Left cardiac atrium (tissue), 4 donors: Measurements from ENCODE around the gene GRIA2. TPM values are rescaled to one million over a fixed set of nuclear protein-coding genes. Genes with fewer than 3 reads are reported as not detected.
"Not testable (repeated sequence)": the region's sequence is repeated elsewhere in the genome, so short reads cannot be mapped to it uniquely, and the experiment has no call there.

Experiments
- ATAC-seq, 2 donors: fragments of 200-7000 bp; cut with Tn5 transposase; one replicate each; pipeline ENCODE4 v1.9.1; 2020; ENCODE audit warnings: mild to moderate bottlenecking in 2 of 2, moderate library complexity in 2 of 2
- DNase-seq: peaks from one replicate; pipeline ENCODE4 v3.0.0-alpha.2; 2020
- intact Hi-C, 2 donors: fragments of 100-400 bp; cut with DNase I; formaldehyde crosslinking; loops; one replicate each; pipeline versions ENCODE4 v1.14.1 to v1.15.1; 2022 to 2023
- total RNA-seq, 2 donors: library from RNA; stranded (reverse); fragmentation: NEBNext Ultra II Directional; extraction: Animal tissue kit (Norgen Biotek cat#: 25700); gene quantifications; one replicate each; pipeline ENCODE4 v1.2.1, GENCODE V29; 2021
- donor health status: DM: no; HTN: yes; CAD: no.
- donor health status: DM: no; HTN: yes; CAD: no; lungs with severe emphysema.
- donor health status: DM: yes; HTN: yes; CAD: no.
- donor health status: Dilated cardiomyopathy.

Gene GRIA2
- total RNA-seq, 2 donors from 2014 or later: not detected

DNA sequence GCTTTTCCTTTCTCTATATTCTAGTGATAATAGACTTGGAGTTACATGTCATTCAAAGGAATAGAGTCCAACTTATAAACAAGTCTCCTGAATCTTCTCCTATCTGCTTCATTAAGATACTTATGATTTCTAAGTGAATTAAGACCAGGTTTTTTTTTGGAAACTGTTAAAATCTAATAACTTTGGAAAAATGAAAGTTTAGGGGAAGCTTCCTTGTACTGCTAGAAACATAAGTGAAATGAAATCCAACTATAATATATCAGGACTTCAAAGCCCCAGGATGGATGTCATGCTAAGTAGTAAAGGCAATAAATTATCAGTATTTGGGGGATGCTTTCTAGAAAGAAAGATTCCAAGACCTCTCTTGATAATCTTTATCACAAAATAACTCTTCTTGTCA, 24.8 kb downstream of the GRIA2 start:
- intact Hi-C loops: no loop called here
- DNase-seq (no peak), ATAC-seq (no peak)

DNA sequence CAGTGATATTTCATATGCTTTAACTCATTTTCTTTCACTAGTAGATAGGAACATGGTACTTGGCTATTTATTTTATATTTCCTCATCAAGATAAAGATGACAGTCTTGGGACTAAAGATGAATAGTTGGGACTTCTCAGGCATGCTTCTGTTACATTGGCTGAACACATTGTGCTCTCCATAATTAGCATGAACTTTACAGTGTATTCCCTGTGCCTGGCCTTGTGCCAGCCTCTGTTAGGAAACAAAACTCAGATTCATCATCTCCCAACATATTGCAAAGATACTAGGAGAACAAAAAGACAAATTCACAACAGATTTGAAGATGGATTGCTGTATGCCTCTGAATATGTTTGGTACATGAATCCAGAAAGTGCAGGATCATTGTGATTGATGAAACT, 26.4 kb downstream of the GRIA2 start:
- ATAC-seq (no peak), DNase-seq (no peak)
- intact Hi-C loops: no loop called here

DNA sequence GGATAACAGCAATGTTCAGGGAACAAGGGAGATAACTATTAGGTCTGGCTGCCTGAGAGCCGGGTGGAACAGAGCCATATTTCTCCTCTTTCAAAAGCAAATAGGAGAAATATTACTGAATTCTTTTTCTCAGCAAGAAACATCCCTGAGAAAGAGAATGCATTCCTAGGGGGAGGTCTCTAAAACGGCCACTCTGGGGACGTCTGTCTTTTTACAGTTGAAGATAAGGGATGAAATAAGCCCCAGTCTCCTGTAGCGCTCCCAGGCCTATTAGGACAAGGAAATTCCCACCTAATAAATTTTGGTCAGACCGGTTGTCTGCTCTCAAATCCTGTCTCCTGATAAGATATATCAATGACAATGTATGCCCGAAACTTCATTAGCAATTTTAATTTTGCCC, 37.6 kb downstream of the GRIA2 start:
- intact Hi-C loops, DNase-seq, ATAC-seq: not testable (repeated sequence)

DNA sequence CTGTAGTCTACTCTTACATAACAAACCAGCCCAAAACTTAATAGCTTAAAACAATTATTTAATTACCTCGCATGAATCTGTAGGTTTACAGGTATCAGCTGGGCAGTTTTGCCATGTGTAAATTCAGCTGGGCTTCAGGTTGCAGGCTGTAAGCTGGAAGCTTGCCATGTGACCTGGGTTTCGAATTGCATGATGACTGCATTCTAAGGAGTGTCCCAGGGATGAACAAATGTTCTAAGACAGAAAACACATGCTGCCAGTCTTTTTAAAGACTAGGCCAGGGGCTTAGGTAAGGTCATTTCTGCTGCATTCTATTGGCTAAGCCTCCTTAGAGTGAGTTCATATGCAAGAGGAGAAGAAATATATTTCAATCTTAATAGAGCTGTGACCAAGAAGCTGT, 44.8 kb downstream of the GRIA2 start:
- ATAC-seq: no peak
- DNase-seq: no peak
- intact Hi-C loops: no loop called here

DNA sequence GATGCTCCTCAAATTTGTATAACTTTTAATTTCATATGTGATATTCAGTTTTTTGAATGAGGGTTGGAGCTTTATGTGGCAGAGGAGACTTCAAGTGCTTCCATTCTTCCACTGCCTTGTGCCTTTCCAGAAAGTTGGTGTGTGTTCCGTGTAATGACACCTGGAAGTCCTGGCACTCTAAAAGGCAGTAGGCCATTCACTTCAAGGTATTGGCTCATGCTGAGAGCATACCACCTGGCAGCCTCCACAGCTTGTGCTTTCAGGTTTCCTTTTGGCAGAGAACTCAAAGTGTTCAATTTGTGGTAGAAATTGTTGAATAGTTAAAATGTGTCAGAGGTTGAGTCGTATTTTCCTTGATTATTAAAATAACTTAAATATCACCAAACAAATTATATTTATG, 49.6 kb downstream of the GRIA2 start:
- intact Hi-C loops: no loop called here
- ATAC-seq: no peak
- DNase-seq: no peak

DNA sequence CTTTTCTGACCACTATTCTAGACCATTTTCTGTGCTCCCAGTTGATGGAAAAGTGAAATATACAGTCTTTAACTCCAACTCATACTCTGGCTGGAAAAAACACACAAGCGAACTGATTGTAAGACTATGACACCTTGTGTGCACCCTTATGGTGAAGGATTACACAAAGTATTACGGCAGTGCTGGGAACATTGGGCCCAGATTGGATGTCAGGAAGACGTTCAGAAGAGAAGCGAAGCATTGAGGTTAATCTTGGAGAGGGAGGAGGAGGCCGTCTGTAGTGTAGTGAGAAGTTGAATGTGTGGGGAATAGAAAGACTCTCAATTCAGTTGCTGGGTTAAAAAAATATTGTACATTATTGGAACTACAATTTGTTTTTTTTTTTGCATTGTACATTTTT, 50.0 kb downstream of the GRIA2 start:
- intact Hi-C loops: no loop called here
- no peak for DNase-seq
- ATAC-seq: no peak

DNA sequence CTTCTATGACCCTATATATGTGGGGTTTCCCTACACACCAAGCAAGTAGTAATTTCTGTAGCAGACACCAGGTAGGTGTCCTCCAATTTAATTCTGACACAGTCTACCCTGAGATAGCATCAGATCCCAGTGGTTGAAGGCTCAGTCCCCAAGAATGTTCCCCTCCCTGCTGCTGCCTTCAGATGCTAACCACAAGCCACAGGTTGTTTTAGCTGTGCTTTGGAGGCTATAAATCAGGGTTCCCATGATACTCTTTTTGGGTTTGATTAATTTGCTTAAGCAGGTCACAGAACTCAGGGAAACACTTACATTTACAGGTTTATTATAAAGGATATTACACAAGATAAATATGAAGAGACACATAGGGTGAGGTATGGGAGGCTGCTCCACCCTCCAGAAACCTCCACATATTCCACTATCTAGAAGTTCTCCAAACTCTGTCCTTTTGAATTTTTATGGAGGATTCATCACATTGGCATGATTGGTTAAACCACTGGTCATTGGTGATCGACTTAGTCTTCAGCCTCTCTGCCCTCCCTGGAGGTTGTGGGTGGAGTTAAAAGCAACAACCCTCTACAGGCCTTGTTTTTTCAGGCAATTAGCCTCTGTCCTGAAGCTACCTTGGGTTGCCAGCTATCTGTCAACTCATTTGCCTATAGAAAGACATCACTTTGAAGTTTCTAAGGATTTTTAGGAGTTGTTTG, 50.8 kb downstream of the GRIA2 start:
- DNase-seq (no peak), ATAC-seq (no peak)
- intact Hi-C loops: no loop called here

DNA sequence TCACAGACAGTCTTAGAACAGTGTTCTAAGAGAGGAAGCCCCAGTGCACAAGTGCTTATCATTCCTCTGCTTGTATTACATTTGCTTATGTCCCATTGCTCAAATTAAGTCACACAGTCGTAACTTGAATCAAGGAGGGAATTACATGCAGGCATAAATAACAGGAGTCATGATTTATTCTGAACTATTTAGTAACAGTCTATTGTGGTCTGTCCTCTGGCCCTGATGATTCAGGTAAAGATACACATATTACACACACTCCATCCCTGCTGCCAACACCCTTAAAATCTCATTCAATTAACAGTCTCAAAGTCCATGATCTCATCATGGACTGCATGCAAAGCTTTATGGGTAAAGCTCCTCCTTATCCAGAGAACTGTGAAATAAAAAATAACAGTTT, 60.1 kb downstream of the GRIA2 start:
- DNase-seq: no peak
- no peak for ATAC-seq

DNA sequence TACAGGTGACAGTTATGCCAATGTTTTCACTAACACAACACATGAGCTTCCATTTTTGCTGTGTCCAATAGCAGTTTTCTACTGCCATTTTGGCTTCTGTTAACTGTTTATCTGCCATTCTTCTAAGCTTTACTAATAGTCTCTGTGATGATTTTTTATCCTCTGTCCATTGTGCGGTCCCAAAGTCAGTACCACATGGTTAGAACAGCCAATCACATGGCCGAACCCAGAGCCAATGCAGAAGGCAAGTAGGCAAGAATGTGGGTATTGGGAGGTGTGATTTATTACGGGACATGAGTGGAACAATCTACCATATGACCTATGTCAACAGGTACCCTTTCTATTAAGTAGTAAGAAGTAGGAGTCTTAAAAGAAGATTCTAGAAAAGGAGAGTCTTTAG, 61.5 kb downstream of the GRIA2 start:
- ATAC-seq: no peak
- intact Hi-C loops: no loop called here
- DNase-seq: no peak

More for the DNA sequence above, 60.1 kb downstream of the GRIA2 start:
- intact Hi-C loops: no loop called here

DNA sequence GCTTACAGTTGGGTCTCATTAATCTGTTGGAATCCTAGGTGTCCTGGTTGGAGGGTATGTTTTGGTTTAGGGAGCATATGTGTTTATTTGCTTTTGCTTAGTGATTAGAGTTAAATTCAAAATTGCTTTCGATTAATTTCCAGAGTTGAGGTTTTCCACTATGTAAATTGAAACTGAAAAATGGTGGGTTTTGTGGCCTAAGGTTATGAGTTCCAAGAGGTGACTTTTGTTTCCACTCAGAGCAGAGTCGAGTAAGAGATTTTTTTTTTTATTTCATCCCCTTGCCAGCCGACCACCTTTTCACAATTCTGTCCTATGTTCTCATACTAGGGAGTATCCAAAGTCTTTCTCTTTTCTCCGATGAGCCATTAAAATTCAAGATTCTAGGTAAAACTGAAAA, 66.9 kb downstream of the GRIA2 start:
- DNase-seq (no peak), ATAC-seq (no peak)
- intact Hi-C loops: no loop called here

DNA sequence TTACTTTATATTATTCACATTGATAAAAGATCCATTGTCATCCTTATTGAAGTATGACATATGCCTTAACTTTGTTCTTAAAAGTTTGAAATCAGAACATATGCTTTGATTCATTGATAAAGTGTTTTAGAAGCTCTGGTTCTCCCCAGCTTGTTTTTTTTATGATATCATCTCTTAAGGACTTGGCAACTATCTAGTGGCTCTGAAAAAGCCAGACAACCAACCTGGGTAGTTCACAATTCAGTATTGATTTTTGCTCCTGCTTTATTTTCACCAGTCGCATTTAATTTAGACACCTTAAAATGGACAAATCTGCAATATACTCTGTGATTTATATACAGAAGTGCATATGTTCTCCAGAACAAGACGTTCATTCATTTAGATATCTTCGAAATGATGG, 70.1 kb downstream of the GRIA2 start:
- ATAC-seq: no peak
- intact Hi-C loops: no loop called here
- no peak for DNase-seq

DNA sequence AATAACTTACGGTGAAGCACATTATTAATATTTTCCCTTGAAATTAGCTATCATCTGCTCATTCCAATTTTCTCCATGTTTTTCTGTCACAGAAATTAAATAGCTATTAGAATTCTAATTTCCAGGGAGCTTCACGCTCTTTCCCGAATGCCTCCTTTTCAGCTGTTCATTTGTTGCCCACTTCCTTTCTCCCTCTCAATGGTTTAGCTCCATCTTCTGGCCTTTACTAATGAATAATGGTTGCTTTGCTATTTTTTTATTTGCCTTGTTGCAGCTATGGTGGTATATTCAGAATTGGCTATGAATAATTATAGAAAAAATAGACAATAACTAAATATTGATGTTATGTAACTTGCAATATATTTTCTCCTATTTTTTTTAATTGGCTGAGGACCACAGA, 70.5 kb downstream of the GRIA2 start:
- no peak for ATAC-seq
- no peak for DNase-seq
- intact Hi-C loops: no loop called here

DNA sequence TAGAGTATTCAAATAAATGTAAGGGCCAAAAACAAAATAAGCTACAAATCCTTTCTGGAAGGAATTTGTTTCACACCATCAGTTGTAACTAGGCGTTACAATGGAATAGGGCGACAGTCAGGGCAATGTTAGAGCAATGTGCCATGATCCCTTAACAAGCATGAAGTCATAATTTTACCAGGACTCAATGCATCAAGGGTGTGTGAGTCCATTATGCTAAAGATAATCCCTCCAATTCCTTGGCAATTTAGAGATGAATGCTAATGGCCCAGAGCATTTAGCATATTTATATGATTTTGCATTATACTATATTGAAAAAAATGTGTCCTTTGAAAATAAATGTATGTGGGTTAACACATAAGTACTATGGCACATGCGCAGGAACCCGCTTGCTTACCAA, 73.1 kb downstream of the GRIA2 start:
- no peak for DNase-seq
- no peak for ATAC-seq
- intact Hi-C loops: no loop called here

DNA sequence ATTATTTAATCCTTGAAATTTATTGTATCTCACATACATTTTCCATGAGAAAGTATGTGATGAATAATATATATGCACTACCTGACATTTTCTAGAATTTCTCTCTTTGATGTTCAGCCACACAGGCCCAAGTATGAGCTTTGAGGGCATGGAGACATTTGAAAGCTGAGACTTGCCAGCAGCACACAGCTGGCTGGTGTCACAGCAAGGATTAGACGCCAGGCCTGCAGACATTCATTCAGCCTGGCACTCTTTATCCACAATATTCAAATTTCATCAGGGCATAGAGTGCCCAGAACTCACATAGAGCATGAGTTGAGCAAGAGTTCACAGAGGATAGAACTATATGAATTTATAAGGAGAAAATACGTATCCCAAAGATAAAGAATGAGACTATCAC, 74.0 kb downstream of the GRIA2 start:
- ATAC-seq (no peak), DNase-seq (no peak)
- intact Hi-C loops: no loop called here

DNA sequence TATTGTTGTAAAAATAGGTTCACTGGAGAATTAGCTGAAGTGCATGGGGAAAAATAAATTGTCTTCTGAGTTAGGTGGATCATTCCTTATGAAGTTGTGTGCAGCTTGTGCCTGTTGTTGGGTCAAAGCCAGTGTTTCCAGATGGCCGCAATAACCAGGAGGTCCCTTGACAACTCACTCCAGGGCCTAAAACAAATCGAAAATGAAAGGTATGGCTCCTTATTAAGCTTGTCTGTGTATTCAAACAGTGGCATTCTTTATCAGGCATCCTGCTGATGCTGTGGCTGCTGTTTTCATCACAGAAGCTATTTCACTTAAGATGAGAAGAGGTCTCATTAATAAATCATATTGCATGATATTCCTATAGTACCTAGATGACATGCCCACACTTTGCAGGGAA, 80.2 kb downstream of the GRIA2 start:
- DNase-seq (no peak), ATAC-seq (no peak)
- intact Hi-C loops: no loop called here

DNA sequence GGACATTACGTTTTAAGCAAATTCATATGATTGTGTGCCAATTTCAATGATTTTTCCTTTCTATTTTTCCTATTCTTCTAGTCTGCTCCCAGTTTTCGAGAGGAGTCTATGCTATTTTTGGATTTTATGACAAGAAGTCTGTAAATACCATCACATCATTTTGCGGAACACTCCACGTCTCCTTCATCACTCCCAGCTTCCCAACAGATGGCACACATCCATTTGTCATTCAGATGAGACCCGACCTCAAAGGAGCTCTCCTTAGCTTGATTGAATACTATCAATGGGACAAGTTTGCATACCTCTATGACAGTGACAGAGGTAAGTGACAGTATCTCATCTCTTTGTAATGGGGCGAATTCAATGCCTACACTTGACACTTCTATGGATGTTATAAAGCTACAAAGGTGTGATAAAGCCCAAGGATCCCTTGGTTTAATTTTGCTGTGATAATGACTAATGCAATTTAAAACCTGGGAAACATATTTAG, 83.0 kb downstream of the GRIA2 start:
- DNase-seq: no peak
- ATAC-seq: no peak
- intact Hi-C loops: no loop called here

DNA sequence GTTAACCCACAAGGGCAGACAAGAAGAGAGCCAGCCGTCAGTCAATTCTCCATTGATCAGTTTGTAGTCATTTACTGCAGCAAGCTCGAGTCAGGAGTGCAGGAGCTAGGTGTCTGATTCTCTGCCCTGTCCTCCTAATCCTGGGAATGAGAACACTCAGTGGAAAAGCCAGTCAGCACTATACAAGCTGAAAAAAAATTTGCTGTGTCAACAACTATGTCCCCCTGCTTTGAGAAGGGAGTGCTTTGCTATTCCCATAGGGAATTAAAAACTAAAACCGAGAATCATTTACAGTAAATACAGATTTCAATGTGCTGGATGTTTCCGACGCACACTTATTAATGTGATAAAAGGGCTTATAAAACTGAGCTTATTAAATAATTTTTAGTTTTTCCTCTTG, 84.2 kb downstream of the GRIA2 start:
- ATAC-seq (no peak), DNase-seq (no peak)
- intact Hi-C loops: no loop called here

DNA sequence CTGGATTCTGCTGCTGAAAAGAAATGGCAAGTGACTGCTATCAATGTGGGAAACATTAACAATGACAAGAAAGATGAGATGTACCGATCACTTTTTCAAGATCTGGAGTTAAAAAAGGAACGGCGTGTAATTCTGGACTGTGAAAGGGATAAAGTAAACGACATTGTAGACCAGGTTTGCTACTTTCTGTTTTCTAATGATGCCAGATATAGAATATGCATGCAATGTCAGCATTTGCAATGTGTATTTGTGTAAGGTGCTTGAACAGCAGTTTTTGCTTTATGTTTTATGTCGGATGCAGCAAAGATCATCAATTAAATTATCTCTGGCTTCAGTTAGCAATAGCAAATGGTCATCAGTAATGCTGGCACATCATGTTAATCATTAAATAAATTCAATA, 92.2 kb downstream of the GRIA2 start:
- intact Hi-C loops: no loop called here
- DNase-seq (no peak), ATAC-seq (no peak)

DNA sequence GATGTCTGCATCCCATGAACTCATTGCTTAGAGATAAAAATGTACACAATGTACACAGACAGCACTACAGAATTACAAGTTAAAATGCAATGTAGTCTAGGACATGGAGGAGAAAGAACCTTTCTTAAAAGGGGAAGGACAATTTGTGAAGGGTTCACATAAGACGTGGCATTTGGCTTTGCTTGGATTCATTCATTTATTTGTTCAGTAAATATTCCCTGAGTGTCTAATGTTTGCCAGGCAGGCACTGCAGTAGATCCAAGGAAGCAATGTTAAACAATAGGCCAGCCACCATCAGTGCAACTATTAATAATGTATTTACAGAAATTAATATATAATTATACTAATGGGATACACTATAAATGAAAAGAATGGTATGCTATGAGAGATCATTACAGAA, 94.4 kb downstream of the GRIA2 start:
- no peak for DNase-seq
- ATAC-seq: no peak
- intact Hi-C loops: no loop called here

DNA sequence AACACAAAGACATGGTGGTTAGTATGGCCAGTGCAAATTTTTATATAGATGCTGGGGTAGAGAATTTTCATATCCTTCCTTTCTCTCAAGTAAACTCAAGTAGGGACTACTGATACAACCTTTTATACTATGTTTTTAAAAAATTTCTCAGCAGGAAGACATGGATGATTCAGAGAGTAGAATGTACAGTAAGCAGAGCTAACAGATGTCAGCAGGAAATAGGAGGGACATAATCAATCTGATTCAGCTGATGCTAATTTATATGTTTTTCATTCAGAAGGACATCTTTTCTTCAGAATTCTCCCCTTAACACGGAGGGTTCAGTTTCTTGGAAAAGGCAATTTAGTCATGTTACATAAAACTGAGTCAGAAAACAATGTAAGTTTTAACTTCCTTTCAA, 95.4 kb downstream of the GRIA2 start:
- no peak for DNase-seq
- no peak for ATAC-seq
- intact Hi-C loops: no loop called here

DNA sequence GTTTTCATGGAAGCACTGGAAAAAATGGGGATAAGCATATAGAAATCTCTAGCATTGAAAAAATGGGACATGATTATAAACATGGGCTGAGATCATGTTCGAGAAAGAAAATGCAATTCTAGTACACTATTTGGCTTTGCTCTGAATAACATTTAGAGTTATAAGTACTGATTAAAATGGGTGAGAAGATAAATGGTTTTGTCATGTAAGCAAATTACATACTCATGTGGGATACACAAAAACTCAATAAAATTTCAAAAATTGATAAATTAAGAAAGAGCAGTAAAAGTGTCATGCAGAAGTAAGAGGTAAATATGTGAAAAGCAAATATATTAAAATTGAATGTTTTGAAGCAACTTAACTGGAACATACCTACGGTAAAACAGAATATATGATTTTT, 99.6 kb downstream of the GRIA2 start:
- intact Hi-C loops: no loop called here
- DNase-seq (no peak), ATAC-seq (no peak)

DNA sequence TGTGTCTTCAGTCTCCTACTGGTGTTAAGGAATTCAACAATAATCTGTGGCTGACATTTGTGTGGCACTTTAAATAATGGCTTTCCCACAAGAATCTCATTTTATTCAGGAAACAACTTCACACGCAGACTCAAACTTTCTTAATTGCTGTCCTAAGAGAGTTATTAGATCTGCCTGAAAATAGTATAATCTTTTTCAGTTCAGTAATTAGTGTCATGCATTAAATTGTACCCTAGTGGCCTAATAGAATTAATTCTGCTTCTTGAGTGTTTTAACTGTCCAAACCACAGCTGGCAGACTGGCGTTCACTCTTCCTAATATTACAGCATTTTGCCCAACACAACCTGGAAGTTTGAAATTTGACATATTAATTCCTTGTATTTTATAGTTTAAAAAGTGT, 107.1 kb downstream of the GRIA2 start:
- no peak for ATAC-seq
- intact Hi-C loops: no loop called here
- no peak for DNase-seq
